GM10847 (cell line): ENCODE measurements around the gene IMPA2.

Experiments
- POLR2A ChIP-seq: IDR thresholded peaks from 2 replicates; pipeline ENCODE4 v1.6.1; 2011; ENCODE audit not compliant: insufficient read length; ENCODE audit errors: extremely low read depth

The IMPA2 gene

DNA sequence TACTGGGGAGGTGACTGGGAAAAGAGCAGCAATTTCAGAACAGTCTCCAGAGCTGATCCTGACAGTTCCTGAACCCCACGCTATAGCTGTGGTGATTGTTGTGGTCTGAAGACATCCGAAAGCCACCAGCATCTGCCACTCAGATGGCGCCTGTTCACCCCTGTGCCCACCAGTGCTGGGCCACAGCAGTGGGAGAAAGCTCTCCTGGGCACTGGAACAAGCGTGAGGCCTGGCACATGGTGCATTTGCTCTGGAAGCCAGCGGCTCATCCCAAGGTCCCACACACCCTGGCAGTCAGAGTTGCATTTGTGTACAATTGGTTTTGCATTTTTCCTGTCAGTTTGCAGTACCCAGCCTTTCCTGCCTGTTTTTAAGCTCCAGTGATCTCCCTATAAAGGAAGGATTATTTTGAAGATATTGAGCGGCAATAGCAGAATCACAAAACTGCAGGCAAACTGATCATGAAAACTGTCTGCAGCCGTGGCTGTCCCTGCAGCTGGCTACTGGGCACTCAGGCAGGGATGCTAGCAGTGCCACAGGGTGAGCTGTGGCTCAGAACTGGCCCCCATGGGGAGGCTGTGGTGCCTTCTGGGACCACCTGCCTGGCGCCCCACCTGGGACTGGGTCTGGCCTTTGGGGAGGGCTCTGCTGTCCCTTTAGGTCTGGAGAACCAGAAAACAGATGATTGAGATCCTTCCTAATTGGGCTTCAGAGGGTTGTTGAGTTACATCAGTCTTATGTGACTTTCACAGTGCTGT is 30.1 kb downstream of the IMPA2 start:
- no peak for TF ChIP-seq POLR2A

DNA sequence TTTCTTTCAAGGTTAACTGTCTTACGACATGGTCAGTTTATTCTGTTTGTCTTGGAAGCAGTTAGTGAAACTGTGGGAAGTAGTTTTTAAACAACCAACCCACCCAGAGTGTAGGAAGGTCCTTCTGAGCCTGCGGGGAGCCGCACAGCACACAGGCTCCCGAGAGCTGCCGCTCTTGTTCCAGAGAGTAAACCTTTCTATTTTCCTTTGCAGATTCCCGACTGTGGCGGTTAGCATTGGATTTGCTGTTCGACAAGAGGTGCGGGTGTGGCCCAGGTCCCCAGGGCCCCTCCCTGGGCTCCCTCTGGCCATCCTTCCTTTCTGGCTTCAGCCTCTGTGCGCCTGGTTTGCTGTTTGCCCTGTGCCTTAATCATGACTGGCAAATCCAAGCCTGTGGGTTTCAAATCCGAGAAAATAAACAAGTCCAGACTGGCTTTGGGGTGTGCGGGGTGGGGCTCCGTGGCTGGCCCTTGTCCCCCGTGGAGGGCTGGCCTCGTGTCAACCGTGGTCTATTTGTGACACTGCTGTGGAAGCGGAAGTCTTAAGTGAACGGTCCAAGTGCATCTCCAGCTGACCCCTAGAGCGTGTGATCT is 30.7 kb downstream of the IMPA2 start:
- TF ChIP-seq POLR2A = no peak

DNA sequence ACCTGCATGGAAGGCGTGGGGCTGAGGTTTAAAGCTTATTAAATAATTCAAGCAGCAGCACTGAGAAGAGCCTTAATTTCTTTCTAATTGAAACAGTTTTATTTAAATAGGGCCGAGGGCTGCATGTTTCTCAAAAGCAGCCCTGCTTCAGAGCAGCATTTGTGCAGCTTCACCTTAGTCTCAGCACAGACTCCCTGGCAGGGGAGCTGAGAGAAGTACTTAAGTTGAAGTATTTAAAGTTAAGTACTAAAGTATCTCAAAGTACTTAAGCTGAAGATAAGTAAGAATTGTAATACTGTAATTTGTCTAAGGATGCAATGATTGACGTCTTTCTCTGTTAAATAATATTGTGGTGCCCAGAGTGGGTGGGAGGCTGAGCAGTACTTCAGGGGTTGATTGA is 31.4 kb downstream of the IMPA2 start:
- no peak for TF ChIP-seq POLR2A

DNA sequence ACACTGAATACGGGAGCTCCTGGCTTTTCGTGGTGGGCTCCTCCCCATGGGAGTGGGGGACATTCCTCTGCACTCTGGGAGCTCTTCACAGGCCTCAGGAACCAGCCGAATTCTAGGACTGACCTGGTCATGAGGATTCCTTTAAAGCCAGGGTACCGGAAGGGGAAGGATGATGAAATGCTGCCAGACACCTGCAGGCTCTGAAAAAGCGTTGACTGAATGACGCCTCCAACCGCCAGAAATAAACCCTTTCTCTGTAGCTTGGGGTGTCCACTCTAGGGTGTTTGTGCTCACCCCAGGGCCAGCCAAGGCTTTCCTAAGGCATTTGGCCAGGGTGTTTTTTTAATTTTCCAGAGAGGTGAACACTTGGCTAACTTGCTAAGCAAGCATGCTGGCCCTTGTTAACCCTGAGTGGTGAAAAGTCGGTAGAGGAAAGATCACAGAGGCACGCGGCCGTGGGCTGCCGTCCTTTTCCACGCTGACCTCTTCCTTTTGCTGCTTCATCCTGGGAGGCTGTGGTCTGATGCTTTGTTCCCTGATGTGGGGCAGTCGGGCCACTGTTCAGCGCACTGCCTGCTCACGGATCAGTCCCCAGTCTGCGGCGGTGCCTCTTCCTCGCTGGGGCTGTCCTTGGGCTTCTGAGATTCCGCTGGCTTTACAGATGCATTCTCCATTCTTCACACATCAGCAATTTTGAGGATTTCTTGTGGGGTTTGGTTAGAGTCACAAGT is 32.0 kb downstream of the IMPA2 start:
- no peak for TF ChIP-seq POLR2A

DNA sequence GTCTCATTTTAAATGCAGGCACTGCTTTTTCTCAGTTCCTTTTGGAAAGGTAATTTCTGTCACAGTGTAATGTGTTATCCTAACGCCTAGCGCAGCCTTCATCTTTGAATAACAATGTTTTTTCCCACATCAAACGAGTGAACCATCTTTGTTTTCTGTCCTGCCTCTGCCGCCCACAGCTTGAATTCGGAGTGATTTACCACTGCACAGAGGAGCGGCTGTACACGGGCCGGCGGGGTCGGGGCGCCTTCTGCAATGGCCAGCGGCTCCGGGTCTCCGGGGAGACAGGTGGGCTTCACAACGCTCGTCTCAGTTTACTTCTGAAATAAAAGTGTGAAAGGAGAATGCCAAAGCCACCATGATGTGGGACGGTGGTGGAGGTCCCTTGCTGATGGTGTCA is 32.8 kb downstream of the IMPA2 start:
- TF ChIP-seq POLR2A = no peak

DNA sequence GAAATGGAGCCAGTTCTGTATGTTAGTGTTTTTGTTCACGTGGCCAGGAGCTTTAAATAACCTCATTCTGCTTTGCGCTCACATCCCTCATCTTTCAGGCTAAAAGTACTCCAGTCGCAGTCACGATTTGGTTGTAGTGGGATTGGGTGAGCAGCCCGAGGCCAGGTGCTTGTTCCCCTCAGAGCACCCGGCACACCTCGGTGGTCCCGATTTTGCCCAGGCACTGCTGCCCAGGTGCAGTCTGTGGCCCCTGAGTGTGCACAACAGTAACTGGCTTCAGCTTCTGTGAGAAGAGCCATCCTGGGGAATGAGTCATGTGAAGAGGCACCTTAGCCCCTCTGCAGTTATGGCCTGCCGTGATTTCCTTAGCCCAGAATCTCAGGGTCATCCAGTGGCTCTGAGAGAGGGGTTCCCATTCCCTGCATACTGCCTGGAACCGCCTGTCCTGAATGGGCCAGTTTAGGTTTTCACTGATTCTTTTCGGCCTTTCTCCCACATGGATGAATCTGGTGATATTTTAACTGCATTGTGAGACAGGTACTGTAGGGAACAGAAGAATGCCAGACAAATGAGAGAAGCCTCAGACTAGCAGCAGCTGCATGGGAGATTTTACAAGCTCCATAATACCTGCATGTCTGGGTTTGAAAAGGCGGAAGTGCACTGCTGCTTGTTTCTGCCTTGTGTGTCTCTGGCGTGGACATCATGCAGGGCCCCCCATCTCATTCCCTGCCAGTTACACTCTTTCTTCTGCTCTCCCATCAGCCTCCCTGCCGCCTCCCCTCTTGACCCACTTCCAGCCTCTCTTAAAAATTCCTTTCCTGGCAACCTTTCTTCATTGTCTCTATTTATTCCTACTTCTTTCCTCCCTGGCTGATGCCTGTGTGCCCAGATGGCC is 33.5 kb downstream of the IMPA2 start:
- no peak for TF ChIP-seq POLR2A

DNA sequence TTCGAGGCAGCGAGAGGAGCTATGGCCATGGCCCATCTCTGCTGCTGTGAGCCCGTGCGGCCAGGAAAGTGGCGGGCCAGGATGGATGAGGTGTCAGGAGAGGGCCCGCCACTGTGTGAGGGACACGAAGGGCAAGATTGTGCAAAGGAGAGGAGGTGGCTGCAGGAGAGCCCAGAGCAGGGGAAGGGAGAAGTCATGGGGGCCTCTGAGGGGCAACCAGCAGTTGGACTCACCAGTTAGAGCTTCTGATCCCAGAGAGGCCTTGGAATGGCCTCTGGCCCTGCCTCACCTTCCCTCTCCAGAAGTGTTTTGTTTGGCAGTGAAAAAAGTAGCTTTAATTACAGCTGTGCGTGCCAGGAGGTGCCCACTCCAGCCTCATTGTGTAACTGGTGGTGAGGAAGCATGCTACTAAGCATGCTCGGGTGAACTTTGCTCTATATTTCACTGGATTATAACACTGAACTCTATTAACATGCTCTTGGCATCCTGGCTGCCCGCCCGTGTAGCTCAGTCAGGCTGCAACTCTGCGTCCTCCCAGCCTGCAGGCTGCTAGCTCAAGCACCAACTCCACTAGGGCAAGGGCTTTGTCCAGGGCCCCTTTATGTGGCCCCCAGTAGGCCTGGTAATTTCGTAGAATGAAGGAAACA is 34.2 kb downstream of the IMPA2 start:
- no peak for TF ChIP-seq POLR2A

DNA sequence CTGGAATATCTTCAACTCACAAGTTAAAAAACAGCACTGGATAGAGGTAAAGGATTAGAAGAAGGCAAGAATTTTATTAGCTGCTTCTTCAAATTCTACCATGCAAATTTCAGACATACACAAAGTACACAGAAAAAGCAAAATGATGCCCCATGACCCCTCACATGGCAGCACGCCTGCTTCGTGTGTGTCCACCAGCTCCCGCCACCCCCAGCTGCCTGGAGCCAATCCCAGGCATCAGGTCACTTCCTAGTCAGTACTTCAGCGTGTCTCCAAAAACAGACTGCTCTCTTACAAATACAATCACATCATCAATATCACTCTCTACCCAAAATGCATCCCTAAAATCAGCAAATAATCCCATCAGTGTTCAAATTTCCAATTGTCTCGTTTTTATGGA is 35.8 kb downstream of the IMPA2 start:
- no peak for TF ChIP-seq POLR2A

DNA sequence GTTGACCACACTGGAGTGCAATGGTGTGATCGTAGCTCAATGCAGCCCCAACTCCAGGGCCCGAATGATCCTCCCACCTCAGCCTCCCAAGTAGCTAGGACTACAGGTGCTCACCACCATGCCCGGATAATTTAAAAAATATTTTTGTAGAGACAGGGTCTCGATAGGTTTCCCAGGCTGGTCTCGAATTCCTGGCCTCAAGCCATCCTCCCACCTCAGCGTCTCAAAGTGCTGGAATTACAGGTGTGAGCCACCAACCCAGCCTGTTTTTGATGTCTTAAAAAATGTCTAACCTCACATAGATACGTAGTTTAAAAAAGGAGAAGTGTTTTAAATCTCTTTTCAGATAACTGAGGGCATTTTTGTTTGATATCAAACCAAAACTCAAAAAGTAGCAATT is 37.6 kb downstream of the IMPA2 start:
- no peak for TF ChIP-seq POLR2A

DNA sequence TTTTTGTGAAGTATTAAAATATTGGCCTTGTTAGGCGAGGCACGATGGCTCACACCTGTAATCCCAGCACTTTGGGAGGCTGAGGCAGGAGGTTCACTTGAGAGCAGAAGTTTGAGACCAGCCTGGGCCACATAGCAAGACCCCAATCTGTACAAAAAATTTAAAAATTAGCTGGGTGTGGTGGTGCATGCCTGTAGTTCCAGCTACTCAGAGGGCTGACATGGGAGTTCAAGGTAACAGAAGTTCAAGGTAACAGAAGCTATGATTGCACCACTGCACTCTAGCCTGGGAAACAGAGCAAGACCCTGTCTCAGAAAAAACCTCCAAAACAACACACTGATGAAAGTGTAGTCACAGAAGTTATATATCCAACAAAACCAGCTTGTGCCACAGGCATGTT is 39.8 kb downstream of the IMPA2 start:
- no peak for TF ChIP-seq POLR2A

DNA sequence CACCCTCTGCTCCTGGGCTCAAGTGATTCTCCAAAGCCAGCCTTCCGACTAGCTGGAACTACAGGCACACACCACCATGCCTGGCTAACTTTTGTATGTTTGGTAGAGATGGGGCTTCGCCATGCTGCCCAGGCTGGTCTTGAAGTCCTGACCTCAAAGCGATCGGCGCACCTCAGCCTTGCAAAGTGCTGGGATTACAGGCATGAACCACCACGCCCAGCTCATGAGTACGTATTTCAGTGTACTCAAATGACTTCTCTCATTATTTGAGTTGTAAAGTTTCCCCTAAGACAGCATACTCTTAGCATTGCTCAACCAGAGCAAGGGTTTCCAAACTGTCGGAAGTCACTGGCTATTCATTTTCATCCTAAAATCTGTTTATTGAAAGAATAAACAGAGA is 40.3 kb downstream of the IMPA2 start:
- no peak for TF ChIP-seq POLR2A

DNA sequence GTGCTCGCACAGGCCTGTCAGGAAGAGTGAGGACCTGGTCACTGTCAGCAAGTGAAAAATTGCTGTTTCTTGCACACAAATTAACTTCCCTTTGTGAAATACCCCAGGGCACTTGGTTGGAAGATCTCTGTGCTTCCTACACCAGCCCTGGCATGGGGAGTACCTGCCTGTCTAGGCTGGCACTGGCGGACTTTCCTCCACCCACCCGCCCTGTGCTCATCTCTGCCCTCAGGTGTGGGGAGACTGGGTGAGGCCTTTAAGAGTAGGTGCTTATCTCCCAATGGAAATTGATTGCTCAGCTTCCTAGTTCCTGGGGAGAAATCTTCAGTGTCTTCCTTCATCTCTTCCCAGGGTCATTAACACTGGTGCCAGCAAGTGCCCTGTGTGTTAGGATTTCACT is 42.1 kb downstream of the IMPA2 start:
- no peak for TF ChIP-seq POLR2A

DNA sequence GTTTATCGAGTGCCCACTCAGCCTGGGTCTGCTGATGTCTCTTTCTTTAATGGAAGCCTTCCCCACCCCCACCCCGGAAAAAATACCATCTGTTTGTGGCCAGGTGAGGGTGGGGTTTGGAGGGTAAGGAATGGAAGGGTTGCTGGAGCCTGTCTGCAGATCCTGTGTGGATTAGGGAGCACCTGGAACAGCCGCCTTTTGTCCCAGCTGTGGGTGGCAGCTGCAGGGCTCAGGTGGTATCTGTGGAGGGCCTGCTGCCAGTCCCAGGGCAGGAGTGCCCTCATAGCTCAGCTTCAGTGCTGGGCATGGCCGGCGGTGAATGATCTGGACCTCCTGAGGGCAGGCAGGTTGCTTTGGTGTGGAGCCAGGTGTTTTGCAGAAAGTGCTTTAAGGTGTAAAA is 45.3 kb downstream of the IMPA2 start:
- no peak for TF ChIP-seq POLR2A

DNA sequence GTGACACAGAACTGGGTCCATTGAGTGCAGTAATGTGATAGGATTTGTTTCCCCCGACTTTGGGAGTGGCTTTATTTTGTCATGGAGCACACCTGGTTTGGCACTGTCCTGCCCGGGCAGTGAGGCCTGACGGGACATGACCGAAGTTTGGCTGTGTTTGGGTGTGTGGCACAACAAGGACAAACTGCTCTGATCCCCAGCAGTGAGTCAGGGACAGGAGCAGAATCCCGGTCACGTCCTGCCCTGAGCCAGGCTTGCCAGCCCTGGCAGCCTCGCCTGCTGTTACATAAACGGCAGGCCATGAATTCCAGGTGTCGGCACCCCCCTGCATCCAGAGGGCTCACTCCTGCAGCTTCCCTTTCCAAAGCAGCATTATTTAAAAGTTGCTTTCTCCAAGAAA is 45.7 kb downstream of the IMPA2 start:
- TF ChIP-seq POLR2A = no peak

DNA sequence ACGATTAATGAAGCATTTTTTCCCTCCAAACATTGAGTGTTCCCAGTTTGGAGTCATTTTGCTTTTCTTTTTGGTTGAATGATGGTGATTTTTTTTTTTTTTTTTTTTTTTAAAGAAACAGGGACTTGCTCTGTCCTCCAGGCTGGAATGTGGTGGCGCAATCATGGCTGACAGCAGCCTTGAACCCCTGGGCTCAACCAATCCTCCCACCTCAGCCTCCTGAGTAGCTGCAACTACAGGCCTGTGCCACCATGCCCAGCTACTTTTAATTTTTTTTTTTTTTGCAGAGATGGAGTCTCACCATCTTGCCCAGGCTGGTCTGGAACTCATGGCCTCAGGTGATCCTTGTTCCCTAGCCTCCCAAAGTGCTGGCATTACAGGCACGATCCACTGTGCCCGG is 46.2 kb downstream of the IMPA2 start:
- no peak for TF ChIP-seq POLR2A
